Measurements from ENCODE around the gene ADORA2A. TPM values are rescaled to one million over a fixed set of nuclear protein-coding genes. Genes with fewer than 3 reads are reported as not detected.

ADORA2A gene
- total and polyA plus RNA-seq, 2 of the 8 experiments (the other 6 are each of a cell fraction or from before 2014, with no cell fraction given): 7.1 to 20.3 TPM

- Histone ChIP-seq H3K56ac (replicated peaks; ENCODE audit: insufficient read length, low read depth, low read length) (no peak overlapping the region), H4K8ac (ENCODE audit: extremely low read depth, insufficient read depth, low read length) (no peak overlapping the region), H3K4me2 (ENCODE audit: insufficient read depth in 1 of 2, low read depth in 2 of 2, low read length in 2 of 2) (no peak overlapping the region), H3K14ac (ENCODE audit: insufficient read length) (no peak overlapping the region), H2BK120ac (replicated peaks; ENCODE audit: low read depth, low read length) (no peak overlapping the region), H3K4me1 (replicated peaks in 1 of 4; ENCODE audit: control insufficient read depth in 3 of 4, insufficient read depth in 4 of 4, low read length in 3 of 4) (peaks cover 0 to 4% (median 3%) of the 10 kb centered on the region in 4 experiments; a peak in 5 of 7 replicates), H3K79me1 (ENCODE audit: low read depth, low read length) (no peaks in the 10 kb centered on the region), H2BK15ac (ENCODE audit: low read length) (no peak overlapping the region), H3K9ac (replicated peaks in 1 of 4; ENCODE audit: extremely low read depth in 1 of 4, low read depth in 3 of 4, low read length in 3 of 4) (no peak overlapping the region), H2AK5ac (ENCODE audit: low read depth, low read length) (no peak overlapping the region), H2AFZ (ENCODE audit: low read length) (no peak overlapping the region), H4K5ac (ENCODE audit: insufficient read length, low read depth, low read length) (no peak overlapping the region), H2BK12ac (ENCODE audit: low read depth, low read length) (no peak overlapping the region), H3K9me3 (ENCODE audit: insufficient read depth in 2 of 2, low read depth in 1 of 2, low read length in 1 of 2) (no peaks in the 10 kb centered on the region), H3K18ac (ENCODE audit: extremely low read depth, low read length) (no peak overlapping the region), H4K20me1 (replicated peaks in 1 of 2; ENCODE audit: control insufficient read depth in 1 of 2, insufficient read depth in 2 of 2, low read length in 2 of 2) (no peaks in the 10 kb centered on the region), H3K4me3 (ENCODE audit: extremely low read depth in 1 of 4, insufficient read depth in 2 of 4, low read depth in 3 of 4, low read length in 4 of 4) (no peak overlapping the region), H3K79me2 (ENCODE audit: control insufficient read depth in 1 of 2, insufficient read depth in 2 of 2, low read length in 2 of 2) (no peaks in the 10 kb centered on the region), H2BK5ac (ENCODE audit: low read depth, low read length) (no peak overlapping the region), H3K36me3 (ENCODE audit: control insufficient read depth in 2 of 4, insufficient read depth in 4 of 4, low read length in 3 of 4) (no peaks in the 10 kb centered on the region), H3K4ac (replicated peaks; ENCODE audit: insufficient read length, low read depth, low read length) (no peak overlapping the region), H3K27ac (ENCODE audit: low read depth, low read length) (no peak overlapping the region), H3K23ac (ENCODE audit: insufficient read length) (no peak overlapping the region), H4K91ac (replicated peaks; ENCODE audit: insufficient read length, low read length) (no peak overlapping the region), H2BK20ac (ENCODE audit: low read length) (no peak overlapping the region), H3K23me2 (ENCODE audit: low read depth, low read length) (no peaks in the 10 kb centered on the region), H3K27me3 (replicated peaks in 1 of 4; ENCODE audit: control insufficient read depth in 3 of 4, extremely low read depth in 1 of 4, insufficient read depth in 3 of 4, low read length in 3 of 4) (no peaks in the 10 kb centered on the region)
- ChIA-PET POLR2A (ENCODE audit: partially characterized antibody) (interaction anchor here (0.6 to 0.9 kb wide), 2 partner anchors 11 to 139 kb away, joined by 3 to 4 read pairs; no protein-coding TSS in a partner anchor), CTCF (ENCODE audit: partially characterized antibody) (interaction anchor here (0.9 to 3.6 kb wide), 7 partner anchors 11 to 48 kb away, joined by 3 to 16 read pairs (median 4); no protein-coding TSS in a partner anchor)
- WGBS, 2 experiments (ENCODE audit: extremely low coverage in 1 of 2, insufficient coverage in 1 of 2, insufficient read length in 1 of 2, insufficient replicate concordance in 2 of 2, low coverage in 1 of 2, low lambda C conversion rate in 2 of 2, missing lambda C conversion rate in 1 of 2): 88% methylated on average over 1 of the region's 1 CpG; no CpG with 5 or more reads in 1 of the 2 experiments
- TF ChIP-seq KDM5A (IDR thresholded peaks at IDR 0.05; ENCODE audit: low read length): no peak
- no peak for TF ChIP-seq FOSL1 (IDR thresholded peaks at IDR 0.05; ENCODE audit: insufficient read depth, low read depth, low read length)
- no peak for TF ChIP-seq TAF7 (optimal IDR thresholded peaks at IDR 0.05; ENCODE audit: borderline replicate concordance, low read depth, low read length)
- no peak for TF ChIP-seq CHD1 (IDR thresholded peaks at IDR 0.05; ENCODE audit: low read depth, low read length)
- no peak for TF ChIP-seq TBP (IDR thresholded peaks at IDR 0.05; ENCODE audit: low read depth, low read length)
- no peak for TF ChIP-seq RFX5 (IDR thresholded peaks at IDR 0.05; ENCODE audit: borderline replicate concordance, low read depth, low read length)
- FAIRE-seq (no peak), DNase-seq (ENCODE audit: low read depth in 1 of 2, low spot score in 2 of 2) (no peak)
Observed at GRCh38 chr22:24459911-24460310, 32.5 kb downstream of the ADORA2A start.
